Ovary (tissue), 3 donors: ENCODE measurements around the gene CTNNA3.

Experiments
- POLR2A ChIP-seq: fragments of 450-650 bp; IDR thresholded peaks from one replicate; pipeline ENCODE4 v1.6.1; 2017; ENCODE audit warnings: antibody characterized with exemption, mild to moderate bottlenecking, moderate library complexity
- TF ChIP-seq, protein P1 (sequence below), 3 donors: fragments of 450-650 bp in 2 of 3; fragments of 200-600 bp in 1 of 3; IDR thresholded peaks; one replicate each; pipeline versions ENCODE4 v1.5.1 to v1.8.0; 2016 to 2022; ENCODE audit warnings: antibody characterized with exemption in 3 of 3, mild to moderate bottlenecking in 1 of 3
- donor health status: DM: no; HTN: no; CAD: no.

DNA sequence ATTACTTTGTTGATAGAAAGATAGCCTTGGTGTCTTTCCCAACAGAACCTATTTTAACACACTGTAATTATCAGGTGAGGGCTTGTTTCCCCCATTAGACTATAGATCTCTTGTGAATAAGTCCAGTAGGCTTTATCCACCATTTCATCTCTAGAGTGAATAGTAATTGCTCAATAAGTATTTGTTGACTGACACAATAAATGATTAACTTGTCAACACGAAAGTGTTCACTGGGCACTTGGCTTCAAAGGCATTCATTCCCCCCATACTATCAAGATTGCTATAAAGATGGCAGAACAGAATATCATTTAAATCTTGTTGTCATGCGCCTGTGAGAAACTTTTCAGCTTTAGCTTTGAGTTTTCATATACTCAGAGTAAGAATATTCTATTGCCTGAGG, 1194.6 kb downstream of the CTNNA3 start:
- no peak for TF ChIP-seq POLR2A
- TF ChIP-seq, protein P1, sequence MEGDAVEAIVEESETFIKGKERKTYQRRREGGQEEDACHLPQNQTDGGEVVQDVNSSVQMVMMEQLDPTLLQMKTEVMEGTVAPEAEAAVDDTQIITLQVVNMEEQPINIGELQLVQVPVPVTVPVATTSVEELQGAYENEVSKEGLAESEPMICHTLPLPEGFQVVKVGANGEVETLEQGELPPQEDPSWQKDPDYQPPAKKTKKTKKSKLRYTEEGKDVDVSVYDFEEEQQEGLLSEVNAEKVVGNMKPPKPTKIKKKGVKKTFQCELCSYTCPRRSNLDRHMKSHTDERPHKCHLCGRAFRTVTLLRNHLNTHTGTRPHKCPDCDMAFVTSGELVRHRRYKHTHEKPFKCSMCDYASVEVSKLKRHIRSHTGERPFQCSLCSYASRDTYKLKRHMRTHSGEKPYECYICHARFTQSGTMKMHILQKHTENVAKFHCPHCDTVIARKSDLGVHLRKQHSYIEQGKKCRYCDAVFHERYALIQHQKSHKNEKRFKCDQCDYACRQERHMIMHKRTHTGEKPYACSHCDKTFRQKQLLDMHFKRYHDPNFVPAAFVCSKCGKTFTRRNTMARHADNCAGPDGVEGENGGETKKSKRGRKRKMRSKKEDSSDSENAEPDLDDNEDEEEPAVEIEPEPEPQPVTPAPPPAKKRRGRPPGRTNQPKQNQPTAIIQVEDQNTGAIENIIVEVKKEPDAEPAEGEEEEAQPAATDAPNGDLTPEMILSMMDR (IDR thresholded peaks at IDR 0.05), result no peak
